ENCODE data around the gene DNM3.

DNM3 gene

GRCh38 chr1:172279939-172280636 is 438.8 kb downstream of the DNM3 start:
- TF ChIP-seq ZNF565 (CRISPR knock-in tag; conservative IDR thresholded peaks at IDR 0.05; ENCODE audit: low read depth) (no peak), ZNF70 (CRISPR knock-in tag; IDR thresholded peaks at IDR 0.05) (no peak), ARNTL (CRISPR knock-in tag; IDR thresholded peaks at IDR 0.05; ENCODE audit: borderline replicate concordance, low read depth) (no peak), ZC3H10 (CRISPR knock-in tag; IDR thresholded peaks at IDR 0.05) (no peak), RARB (CRISPR knock-in tag; IDR thresholded peaks at IDR 0.05) (no peak), ISL1 (CRISPR knock-in tag; IDR thresholded peaks at IDR 0.05) (no peak), PPARA (CRISPR knock-in tag; IDR thresholded peaks at IDR 0.05; ENCODE audit: borderline replicate concordance) (no peak), ZFP30 (CRISPR knock-in tag; IDR thresholded peaks at IDR 0.05) (no peak), ZNF8 (CRISPR knock-in tag; IDR thresholded peaks at IDR 0.05) (no peak), CREB5 (CRISPR knock-in tag; IDR thresholded peaks at IDR 0.05; ENCODE audit: low read depth) (no peak), ESRRG (CRISPR knock-in tag; IDR thresholded peaks at IDR 0.05) (no peak), PATZ1 (CRISPR knock-in tag; IDR thresholded peaks at IDR 0.05; ENCODE audit: borderline replicate concordance) (no peak), BACH2 (CRISPR knock-in tag; IDR thresholded peaks at IDR 0.05; ENCODE audit: borderline replicate concordance) (no peak), TOX (CRISPR knock-in tag; IDR thresholded peaks at IDR 0.05; ENCODE audit: borderline replicate concordance) (no peak), ZFP3 (CRISPR knock-in tag; IDR thresholded peaks at IDR 0.05) (no peak), TCF4 (CRISPR knock-in tag; IDR thresholded peaks at IDR 0.05; ENCODE audit: borderline replicate concordance) (no peak), CSDC2 (CRISPR knock-in tag; IDR thresholded peaks at IDR 0.05) (no peak), GLIS3 (CRISPR knock-in tag; IDR thresholded peaks at IDR 0.05) (no peak)
- TF ChIP-seq, protein P1, sequence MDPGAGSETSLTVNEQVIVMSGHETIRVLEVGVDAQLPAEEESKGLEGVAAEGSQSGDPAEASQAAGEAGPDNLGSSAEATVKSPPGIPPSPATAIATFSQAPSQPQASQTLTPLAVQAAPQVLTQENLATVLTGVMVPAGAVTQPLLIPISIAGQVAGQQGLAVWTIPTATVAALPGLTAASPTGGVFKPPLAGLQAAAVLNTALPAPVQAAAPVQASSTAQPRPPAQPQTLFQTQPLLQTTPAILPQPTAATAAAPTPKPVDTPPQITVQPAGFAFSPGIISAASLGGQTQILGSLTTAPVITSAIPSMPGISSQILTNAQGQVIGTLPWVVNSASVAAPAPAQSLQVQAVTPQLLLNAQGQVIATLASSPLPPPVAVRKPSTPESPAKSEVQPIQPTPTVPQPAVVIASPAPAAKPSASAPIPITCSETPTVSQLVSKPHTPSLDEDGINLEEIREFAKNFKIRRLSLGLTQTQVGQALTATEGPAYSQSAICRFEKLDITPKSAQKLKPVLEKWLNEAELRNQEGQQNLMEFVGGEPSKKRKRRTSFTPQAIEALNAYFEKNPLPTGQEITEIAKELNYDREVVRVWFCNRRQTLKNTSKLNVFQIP (CRISPR knock-in tag; IDR thresholded peaks at IDR 0.05; ENCODE audit: borderline replicate concordance, low read depth): no peak
- ATAC-seq: no peak

GRCh38 chr1:172283766-172284165 is 442.5 kb downstream of the DNM3 start:
- no peak for ATAC-seq
- TF ChIP-seq GLIS3 (CRISPR knock-in tag; IDR thresholded peaks at IDR 0.05) (no peak), PATZ1 (CRISPR knock-in tag; IDR thresholded peaks at IDR 0.05; ENCODE audit: borderline replicate concordance) (no peak), ZNF8 (CRISPR knock-in tag; IDR thresholded peaks at IDR 0.05) (no peak), BACH2 (CRISPR knock-in tag; IDR thresholded peaks at IDR 0.05; ENCODE audit: borderline replicate concordance) (no peak)

DNA sequence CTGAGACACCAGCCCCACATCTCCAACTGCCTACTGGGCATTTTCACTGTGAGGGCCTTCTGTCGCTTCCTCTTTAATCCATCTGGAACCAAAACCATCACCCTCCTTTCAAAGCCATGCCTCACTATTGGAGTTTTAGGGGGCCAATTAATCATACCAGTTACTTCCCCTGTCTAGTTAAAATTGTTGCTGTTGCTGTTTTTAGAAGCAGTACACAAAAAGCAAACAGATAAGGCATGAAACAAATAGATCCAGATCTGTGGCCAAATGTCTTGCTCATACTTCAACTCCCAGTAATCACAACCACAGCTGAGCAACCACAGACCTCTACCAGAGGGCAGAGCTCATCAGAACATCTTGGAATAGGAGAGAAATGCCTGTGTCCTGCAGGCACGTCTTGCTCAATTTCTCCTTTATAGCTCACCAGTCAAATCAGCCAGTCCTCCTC is 445.4 kb downstream of the DNM3 start:
- peak; percentile 13; the same call in 1 of the 2 replicates for TF ChIP-seq RARB (CRISPR knock-in tag; IDR thresholded peaks at IDR 0.05)
- TF ChIP-seq TOX (CRISPR knock-in tag; IDR thresholded peaks at IDR 0.05; ENCODE audit: borderline replicate concordance): peak; percentile 65; the same call in 1 of the 2 replicates
- TF ChIP-seq ZNF70 (CRISPR knock-in tag; IDR thresholded peaks at IDR 0.05): no peak
- peak; percentile 99 for ATAC-seq

GRCh38 chr1:172287208-172287607 is 445.9 kb downstream of the DNM3 start:
- peak; percentile 74 for ATAC-seq
- TF ChIP-seq BACH2 (CRISPR knock-in tag; IDR thresholded peaks at IDR 0.05; ENCODE audit: borderline replicate concordance): no peak
- TF ChIP-seq, protein P2, sequence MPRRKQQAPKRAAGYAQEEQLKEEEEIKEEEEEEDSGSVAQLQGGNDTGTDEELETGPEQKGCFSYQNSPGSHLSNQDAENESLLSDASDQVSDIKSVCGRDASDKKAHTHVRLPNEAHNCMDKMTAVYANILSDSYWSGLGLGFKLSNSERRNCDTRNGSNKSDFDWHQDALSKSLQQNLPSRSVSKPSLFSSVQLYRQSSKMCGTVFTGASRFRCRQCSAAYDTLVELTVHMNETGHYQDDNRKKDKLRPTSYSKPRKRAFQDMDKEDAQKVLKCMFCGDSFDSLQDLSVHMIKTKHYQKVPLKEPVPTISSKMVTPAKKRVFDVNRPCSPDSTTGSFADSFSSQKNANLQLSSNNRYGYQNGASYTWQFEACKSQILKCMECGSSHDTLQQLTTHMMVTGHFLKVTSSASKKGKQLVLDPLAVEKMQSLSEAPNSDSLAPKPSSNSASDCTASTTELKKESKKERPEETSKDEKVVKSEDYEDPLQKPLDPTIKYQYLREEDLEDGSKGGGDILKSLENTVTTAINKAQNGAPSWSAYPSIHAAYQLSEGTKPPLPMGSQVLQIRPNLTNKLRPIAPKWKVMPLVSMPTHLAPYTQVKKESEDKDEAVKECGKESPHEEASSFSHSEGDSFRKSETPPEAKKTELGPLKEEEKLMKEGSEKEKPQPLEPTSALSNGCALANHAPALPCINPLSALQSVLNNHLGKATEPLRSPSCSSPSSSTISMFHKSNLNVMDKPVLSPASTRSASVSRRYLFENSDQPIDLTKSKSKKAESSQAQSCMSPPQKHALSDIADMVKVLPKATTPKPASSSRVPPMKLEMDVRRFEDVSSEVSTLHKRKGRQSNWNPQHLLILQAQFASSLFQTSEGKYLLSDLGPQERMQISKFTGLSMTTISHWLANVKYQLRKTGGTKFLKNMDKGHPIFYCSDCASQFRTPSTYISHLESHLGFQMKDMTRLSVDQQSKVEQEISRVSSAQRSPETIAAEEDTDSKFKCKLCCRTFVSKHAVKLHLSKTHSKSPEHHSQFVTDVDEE (CRISPR knock-in tag; IDR thresholded peaks at IDR 0.05): no peak
- TF ChIP-seq TOX (CRISPR knock-in tag; IDR thresholded peaks at IDR 0.05; ENCODE audit: borderline replicate concordance): no peak
- no peak for TF ChIP-seq ESRRG (CRISPR knock-in tag; IDR thresholded peaks at IDR 0.05)
- TF ChIP-seq ZC3H10 (CRISPR knock-in tag; IDR thresholded peaks at IDR 0.05): no peak
- no peak for TF ChIP-seq ZNF70 (CRISPR knock-in tag; IDR thresholded peaks at IDR 0.05)
- TF ChIP-seq CREB5 (CRISPR knock-in tag; IDR thresholded peaks at IDR 0.05; ENCODE audit: low read depth): no peak
- no peak for TF ChIP-seq ZNF565 (CRISPR knock-in tag; conservative IDR thresholded peaks at IDR 0.05; ENCODE audit: low read depth)
- no peak for TF ChIP-seq RARB (CRISPR knock-in tag; IDR thresholded peaks at IDR 0.05)
- TF ChIP-seq ZNF8 (CRISPR knock-in tag; IDR thresholded peaks at IDR 0.05): no peak
- no peak for TF ChIP-seq ZFP3 (CRISPR knock-in tag; IDR thresholded peaks at IDR 0.05)
- TF ChIP-seq SNAI2 (CRISPR knock-in tag; IDR thresholded peaks at IDR 0.05): no peak
- no peak for TF ChIP-seq CSRNP3 (CRISPR knock-in tag; IDR thresholded peaks at IDR 0.05)

All from SK-N-SH treated with all-trans-retinoic acid at 6 μM for 48 hours (cell line).